Activated CD4-positive, alpha-beta T cell treated with anti-CD3 and anti-CD28 coated beads, Interleukin-2, Interleukin-6, amounts not matched to agents 100 ng/mL and 50 ng/mL, durations not matched to agents 16 hours and 8 hours (primary cell): Measurements from ENCODE around the gene BMP10.

Experiments
- DNase-seq: peaks from one replicate; pipeline ENCODE4 v3.0.0-alpha.2; 2020

BMP10 gene

GRCh38 chr2:68847751-68848150 is 23.4 kb downstream of the BMP10 start:
- no peak for DNase-seq

- no peak for DNase-seq
Observed at GRCh38 chr2:68846091-68846490, 25.1 kb downstream of the BMP10 start.

GRCh38 chr2:68845043-68845442 is 26.2 kb downstream of the BMP10 start:
- DNase-seq = no peak

- peak; percentile 39 for DNase-seq
Observed at GRCh38 chr2:68839260-68839833, 31.9 kb downstream of the BMP10 start.

GRCh38 chr2:68838641-68839040 is 32.6 kb downstream of the BMP10 start:
- DNase-seq = no peak

GRCh38 chr2:68837861-68838341 is 33.3 kb downstream of the BMP10 start:
- peak; percentile 78 for DNase-seq

- peak; percentile 61 for DNase-seq
Observed at GRCh38 chr2:68837164-68837860, 33.9 kb downstream of the BMP10 start.

- no peak for DNase-seq
Observed at GRCh38 chr2:68835621-68836020, 35.6 kb downstream of the BMP10 start.

GRCh38 chr2:68834737-68835376 is 36.3 kb downstream of the BMP10 start:
- DNase-seq = no peak

GRCh38 chr2:68833162-68833561 is 38.0 kb downstream of the BMP10 start:
- no peak for DNase-seq

GRCh38 chr2:68832233-68832869 is 38.8 kb downstream of the BMP10 start:
- peak; percentile 53 for DNase-seq

GRCh38 chr2:68831686-68832232 is 39.4 kb downstream of the BMP10 start:
- DNase-seq = no peak

- peak; percentile 28 for DNase-seq
Observed at GRCh38 chr2:68829749-68830148, 41.4 kb downstream of the BMP10 start.

GRCh38 chr2:68828887-68829708 is 42.1 kb downstream of the BMP10 start:
- peak; percentile 77 for DNase-seq

- no peak for DNase-seq
Observed at GRCh38 chr2:68827666-68828065, 43.5 kb downstream of the BMP10 start.

- no peak for DNase-seq
Observed at GRCh38 chr2:68825866-68826265, 45.3 kb downstream of the BMP10 start.

GRCh38 chr2:68824831-68825230 is 46.4 kb downstream of the BMP10 start:
- DNase-seq = no peak

GRCh38 chr2:68822207-68822872 is 48.9 kb downstream of the BMP10 start:
- DNase-seq = no peak

- DNase-seq = no peak
Observed at GRCh38 chr2:68819556-68819955, 51.6 kb downstream of the BMP10 start.

GRCh38 chr2:68817306-68817705 is 53.9 kb downstream of the BMP10 start:
- DNase-seq = no peak
